ENCODE results near the gene PIK3R2.
"Not testable (repeated sequence)": the region's sequence is repeated elsewhere in the genome, so short reads cannot be mapped to it uniquely, and the experiment has no call there.

The PIK3R2 gene

GRCh38 chr19:18155095-18156087 is 2.4 kb downstream of the PIK3R2 start:
- no peak for DNase-seq (ENCODE audit: low read depth in 2 of 2)

- DNase-seq (ENCODE audit: low read depth in 2 of 2), result no peak
Observed at GRCh38 chr19:18156268-18156667, 3.3 kb downstream of the PIK3R2 start.

GRCh38 chr19:18156841-18157464 is 4.0 kb downstream of the PIK3R2 start:
- DNase-seq (ENCODE audit: low read depth in 2 of 2), result no peak

- DNase-seq (ENCODE audit: low read depth in 2 of 2), result no peak
Observed at GRCh38 chr19:18157465-18158063, 4.6 kb downstream of the PIK3R2 start.

GRCh38 chr19:18158467-18158866 is 5.5 kb downstream of the PIK3R2 start:
- no peak for DNase-seq (ENCODE audit: low read depth in 2 of 2)

GRCh38 chr19:18159059-18159616 is 6.2 kb downstream of the PIK3R2 start:
- DNase-seq (ENCODE audit: low read depth in 2 of 2), result not testable (repeated sequence)

GRCh38 chr19:18159810-18160209 is 6.8 kb downstream of the PIK3R2 start:
- no peak for DNase-seq (ENCODE audit: low read depth in 2 of 2)

- no peak for DNase-seq (ENCODE audit: low read depth in 2 of 2)
Observed at GRCh38 chr19:18160493-18160970, 7.6 kb downstream of the PIK3R2 start.

- DNase-seq (ENCODE audit: low read depth in 2 of 2), result peak; percentile 53 to 73
Observed at GRCh38 chr19:18160971-18161635, 8.1 kb downstream of the PIK3R2 start.

GRCh38 chr19:18161636-18162002 is 8.7 kb downstream of the PIK3R2 start:
- DNase-seq (ENCODE audit: low read depth in 2 of 2), result no peak

- no peak for DNase-seq (ENCODE audit: low read depth in 2 of 2)
Observed at GRCh38 chr19:18164072-18164471, 11.1 kb downstream of the PIK3R2 start.

GRCh38 chr19:18165794-18166544 is 13.0 kb downstream of the PIK3R2 start:
- no peak for DNase-seq (ENCODE audit: low read depth in 2 of 2)

- no peak for DNase-seq (ENCODE audit: low read depth in 2 of 2)
Observed at GRCh38 chr19:18167011-18167410, 14.0 kb downstream of the PIK3R2 start.

GRCh38 chr19:18167975-18168645 is 15.1 kb downstream of the PIK3R2 start:
- peak in 1 of 2 donors; percentile 62 for DNase-seq (ENCODE audit: low read depth in 2 of 2)

GRCh38 chr19:18168673-18169381 is 15.9 kb downstream of the PIK3R2 start:
- no peak for DNase-seq (ENCODE audit: low read depth in 2 of 2)

GRCh38 chr19:18170714-18171255 is 17.8 kb downstream of the PIK3R2 start:
- DNase-seq (ENCODE audit: low read depth in 2 of 2), result no peak

GRCh38 chr19:18171605-18172327 is 18.8 kb downstream of the PIK3R2 start:
- no peak for DNase-seq (ENCODE audit: low read depth in 2 of 2)

- no peak for DNase-seq (ENCODE audit: low read depth in 2 of 2)
Observed at GRCh38 chr19:18172331-18173053, 19.5 kb downstream of the PIK3R2 start.

All from stimulated activated CD4-positive, alpha-beta T cell treated with anti-CD3 and anti-CD28 coated beads, Interleukin-15, amount 100 ng/mL, for 48 hours (primary cell).